H1 (cell line): ENCODE data around the gene LRRTM3. TPM values are rescaled to one million over a fixed set of nuclear protein-coding genes. Genes with fewer than 3 reads are reported as not detected.

ENCODE experiments used
- CTCF ChIA-PET: fragments of 300-600 bp; sonication (Branson Sonifier 250); formaldehyde crosslinking; loops from one replicate; lab custom pipeline; 2021; ENCODE audit not compliant: partially characterized antibody; lab: Charles Lee
- POLR2A ChIA-PET: fragments of 300-600 bp; sonication (Branson Sonifier 250); formaldehyde crosslinking; loops from one replicate; lab custom pipeline; 2021; ENCODE audit warnings: inconsistent platforms; ENCODE audit not compliant: partially characterized antibody; lab: Charles Lee
- DNase-seq, 2 experiments: peaks; one replicate each; pipeline versions ENCODE4 v3.0.0 to v3.0.0-alpha.2; 2010 to 2022; ENCODE audit warnings: low spot score in 2 of 2, low read depth in 1 of 2, mixed read lengths in 1 of 2
- FAIRE-seq: peaks from 2 replicates; lab custom pipeline; 2011; peaks lifted over from hg19 to GRCh38; lab: Jason Lieb, UNC
- H2AFZ ChIP-seq: 2 replicates; pipeline ENCODE4 v1.8.1; 2012; ENCODE audit warnings: low read length, inconsistent platforms
- H2AK5ac ChIP-seq: 2 replicates; pipeline ENCODE4 v1.6.1; 2013; ENCODE audit warnings: low read depth, low read length
- H2BK120ac ChIP-seq: replicated peaks from 2 replicates; pipeline ENCODE3; 2013; ENCODE audit warnings: low read depth, low read length, inconsistent platforms
- H2BK12ac ChIP-seq: 2 replicates; pipeline ENCODE4 v1.6.1; 2013; ENCODE audit warnings: low read depth, low read length
- H2BK15ac ChIP-seq: 2 replicates; pipeline ENCODE4 v1.6.1; 2013; ENCODE audit warnings: low read length
- H2BK20ac ChIP-seq: 2 replicates; pipeline ENCODE4 v1.6.1; 2013; ENCODE audit warnings: low read length
- H2BK5ac ChIP-seq: 2 replicates; pipeline ENCODE4 v1.6.1; 2013; ENCODE audit warnings: low read depth, low read length
- H3K14ac ChIP-seq: 2 replicates; pipeline ENCODE4 v1.6.1; 2013; ENCODE audit warnings: inconsistent platforms; ENCODE audit not compliant: insufficient read length
- H3K18ac ChIP-seq: 2 replicates; pipeline ENCODE4 v1.6.1; 2013; ENCODE audit warnings: low read length; ENCODE audit errors: extremely low read depth
- H3K23ac ChIP-seq: 2 replicates; pipeline ENCODE4 v1.6.1; 2013; ENCODE audit warnings: inconsistent platforms; ENCODE audit not compliant: insufficient read length
- H3K23me2 ChIP-seq: 2 replicates; pipeline ENCODE4 v1.6.1; 2013; ENCODE audit warnings: low read depth, low read length
- H3K27ac ChIP-seq: 2 replicates; pipeline ENCODE4 v1.6.1; 2011; ENCODE audit warnings: low read depth, low read length, inconsistent platforms
- H3K27me3 ChIP-seq, 4 experiments: replicated peaks in 1 of 4; 1 replicate in 1 of 4; 2 replicates in 3 of 4; pipeline versions ENCODE4 v1.6.1 to v1.8.1; 2011 to 2013; ENCODE audit warnings: low read length in 3 of 4, mild to moderate bottlenecking in 3 of 4, inconsistent platforms in 2 of 4, mixed read lengths in 2 of 4, moderate library complexity in 1 of 4; ENCODE audit not compliant: control insufficient read depth in 3 of 4, insufficient read depth in 3 of 4; ENCODE audit errors: extremely low read depth in 1 of 4
- H3K36me3 ChIP-seq, 4 experiments: 2 replicates each; pipeline versions ENCODE4 v1.6.1 to v1.8.1; 2011 to 2013; ENCODE audit warnings: mild to moderate bottlenecking in 4 of 4, low read length in 3 of 4, moderate library complexity in 2 of 4, control low read depth in 1 of 4, inconsistent platforms in 1 of 4; ENCODE audit not compliant: insufficient read depth in 4 of 4, control insufficient read depth in 2 of 4
- H3K4ac ChIP-seq: replicated peaks from 2 replicates; pipeline ENCODE3; 2013; ENCODE audit warnings: low read length, low read depth, mixed read lengths, inconsistent platforms; ENCODE audit not compliant: insufficient read length
- H3K4me1 ChIP-seq, 4 experiments: replicated peaks in 1 of 4; 1 replicate in 1 of 4; 2 replicates in 3 of 4; pipeline versions ENCODE4 v1.6.1 to v1.8.1; 2011 to 2013; ENCODE audit warnings: low read length in 3 of 4, inconsistent platforms in 2 of 4, mixed read lengths in 1 of 4; ENCODE audit not compliant: insufficient read depth in 4 of 4, control insufficient read depth in 3 of 4
- H3K4me2 ChIP-seq, 2 experiments: 2 replicates each; pipeline versions ENCODE4 v1.6.1 to v1.8.1; 2011 to 2013; ENCODE audit warnings: low read depth in 2 of 2, low read length in 2 of 2, control low read depth in 1 of 2, inconsistent platforms in 1 of 2, mild to moderate bottlenecking in 1 of 2; ENCODE audit not compliant: insufficient read depth in 1 of 2
- H3K4me3 ChIP-seq, 4 experiments: fragments of 200-600, 300-600 bp in 1 of 4; sonication (generic), shearing (Covaris generic), sonication (Bioruptor Twin) in 1 of 4; 2 replicates each; pipeline versions ENCODE4 v1.5.1 to v1.8.1; 2011 to 2016; ENCODE audit warnings: low read length in 4 of 4, low read depth in 3 of 4, control low read depth in 2 of 4, inconsistent platforms in 2 of 4, mild to moderate bottlenecking in 2 of 4, mixed read lengths in 1 of 4, moderate library complexity in 1 of 4; ENCODE audit not compliant: insufficient read depth in 2 of 4; ENCODE audit errors: extremely low read depth in 1 of 4
- H3K56ac ChIP-seq: replicated peaks from 2 replicates; pipeline ENCODE3; 2013; ENCODE audit warnings: low read depth, mild to moderate bottlenecking, mixed read lengths, low read length, inconsistent platforms; ENCODE audit not compliant: insufficient read length
- H3K79me1 ChIP-seq: 2 replicates; pipeline ENCODE4 v1.6.1; 2013; ENCODE audit warnings: low read depth, low read length, control low read depth
- H3K79me2 ChIP-seq, 2 experiments: 2 replicates each; pipeline versions ENCODE4 v1.6.1 to v1.8.1; 2012 to 2013; ENCODE audit warnings: low read length in 2 of 2, mild to moderate bottlenecking in 2 of 2, inconsistent platforms in 1 of 2; ENCODE audit not compliant: insufficient read depth in 2 of 2, control insufficient read depth in 1 of 2
- H3K9ac ChIP-seq, 4 experiments: replicated peaks in 1 of 4; 1 replicate in 1 of 4; 2 replicates in 3 of 4; pipeline versions ENCODE4 v1.6.1 to v1.8.1; 2011 to 2013; ENCODE audit warnings: low read depth in 3 of 4, low read length in 3 of 4, control low read depth in 2 of 4, mild to moderate bottlenecking in 2 of 4, moderate library complexity in 2 of 4, inconsistent platforms in 1 of 4; ENCODE audit errors: extremely low read depth in 1 of 4
- H3K9me3 ChIP-seq, 2 experiments: 2 replicates each; pipeline versions ENCODE4 v1.6.1 to v1.8.1; 2012 to 2013; ENCODE audit warnings: mild to moderate bottlenecking in 2 of 2, moderate library complexity in 2 of 2, control low read depth in 1 of 2, inconsistent platforms in 1 of 2, low read depth in 1 of 2, low read length in 1 of 2, mixed read lengths in 1 of 2; ENCODE audit not compliant: insufficient read depth in 2 of 2
- H4K20me1 ChIP-seq, 2 experiments: replicated peaks in 1 of 2; 2 replicates each; pipeline versions ENCODE3 to v1.8.1; 2011 to 2013; ENCODE audit warnings: inconsistent platforms in 2 of 2, low read length in 2 of 2, mild to moderate bottlenecking in 1 of 2; ENCODE audit not compliant: insufficient read depth in 2 of 2, control insufficient read depth in 1 of 2
- H4K5ac ChIP-seq: 2 replicates; pipeline ENCODE4 v1.6.1; 2013; ENCODE audit warnings: low read length, low read depth, mixed read lengths, inconsistent platforms; ENCODE audit not compliant: insufficient read length
- H4K8ac ChIP-seq: 2 replicates; pipeline ENCODE4 v1.8.0; 2013; ENCODE audit warnings: mild to moderate bottlenecking, moderate library complexity, low read length, inconsistent platforms; ENCODE audit not compliant: insufficient read depth; ENCODE audit errors: extremely low read depth
- H4K91ac ChIP-seq: replicated peaks from 2 replicates; pipeline ENCODE3; 2013; ENCODE audit warnings: low read length, mixed read lengths, inconsistent platforms; ENCODE audit not compliant: insufficient read length
- BCL11A ChIP-seq, 2 experiments: IDR thresholded peaks; one replicate each; pipeline ENCODE4 v1.6.1; 2011; ENCODE audit warnings: low read depth in 2 of 2, low read length in 2 of 2, mild to moderate bottlenecking in 2 of 2
- CBX5 ChIP-seq: fragments of 300-800, 300-1000 bp; sonication (generic); IDR thresholded peaks from 2 replicates; pipeline ENCODE4 v1.7.1; 2016; ENCODE audit warnings: antibody characterized with exemption, low read length, low read depth
- CTBP2 ChIP-seq: IDR thresholded peaks from 2 replicates; pipeline ENCODE4 v1.7.0; 2011; ENCODE audit warnings: borderline replicate concordance, mild to moderate bottlenecking, moderate library complexity, mixed read lengths, low read length; ENCODE audit not compliant: insufficient read depth, insufficient read length
- EGR1 ChIP-seq: IDR thresholded peaks from 2 replicates; pipeline ENCODE4 v1.6.1; 2011; ENCODE audit warnings: low read depth, low read length, borderline replicate concordance
- PHF8 ChIP-seq: fragments of 200-600 bp; sonication (generic); conservative IDR thresholded peaks from 2 replicates; pipeline ENCODE4 v1.7.1; 2012; ENCODE audit warnings: low read depth, mild to moderate bottlenecking, inconsistent platforms, low read length, moderate library complexity
- RAD21 ChIP-seq, 2 experiments: IDR thresholded peaks in 1 of 2; conservative IDR thresholded peaks in 1 of 2; 2 replicates each; pipeline ENCODE4 v1.6.1; 2011; ENCODE audit warnings: low read depth in 2 of 2, low read length in 2 of 2, improper control_type of control experiment in 1 of 2, inconsistent platforms in 1 of 2, mild to moderate bottlenecking in 1 of 2, moderate library complexity in 1 of 2
- SAP30 ChIP-seq: fragments of 300-600 bp; sonication (generic); IDR thresholded peaks from 2 replicates; pipeline ENCODE4 v1.7.1; 2012; ENCODE audit warnings: low read length, moderate library complexity, mild to moderate bottlenecking, inconsistent platforms; ENCODE audit not compliant: insufficient read depth, insufficient replicate concordance
- SP1 ChIP-seq: IDR thresholded peaks from 2 replicates; pipeline ENCODE4 v1.6.1; 2011; ENCODE audit warnings: low read depth, low read length
- SP4 ChIP-seq: IDR thresholded peaks from 2 replicates; pipeline ENCODE4 v1.6.1; 2012; ENCODE audit warnings: low read length, inconsistent platforms
- SUZ12 ChIP-seq: fragments of 200-600 bp; sonication (generic); IDR thresholded peaks from 2 replicates; pipeline ENCODE4 v1.6.1; 2012; ENCODE audit warnings: mild to moderate bottlenecking, inconsistent platforms, low read length, moderate library complexity, mixed read lengths
- TAF1 ChIP-seq: IDR thresholded peaks from 2 replicates; pipeline ENCODE4 v1.6.1; 2011; ENCODE audit warnings: mild to moderate bottlenecking, low read depth, low read length
- WGBS, 2 experiments: shearing (Covaris generic) in 1 of 2; methylation state at CpG; one replicate each; pipeline versions ENCODE4 v1.1.6 to v1.1.7; 2013 to 2015; ENCODE audit warnings: low lambda C conversion rate in 2 of 2, mixed read lengths in 2 of 2, inconsistent platforms in 1 of 2, low coverage in 1 of 2, missing lambda C conversion rate in 1 of 2; ENCODE audit not compliant: insufficient replicate concordance in 2 of 2, insufficient coverage in 1 of 2, insufficient read length in 1 of 2; ENCODE audit errors: extremely low coverage in 1 of 2, missing lambda C conversion rate in 1 of 2; 5-methylcytosine and 5-hydroxymethylcytosine counted together
- polyA plus RNA-seq, 7 experiments: library from polyadenylated mRNA; depleted of rRNA in 3 of 7; stranded (reverse) in 5 of 7; unstranded in 2 of 7; fragments of >200 nt in 5 of 7; fragments of 200-250 nt in 2 of 7; gene quantifications; 1 replicate in 5 of 7; 2 replicates in 1 of 7; 4 replicates in 1 of 7; pipeline versions ENCODE4 v1.2.1 to v1.2.3, GENCODE V29; 2011 to 2013; ENCODE audit warnings: missing spikeins in 2 of 7, mixed read lengths in 2 of 7
- total RNA-seq: library from RNA; stranded (reverse); fragmentation: NEBNext Ultra II Directional; extraction: Animal tissue kit (Norgen Biotek cat#: 25700); gene quantifications from 2 replicates; pipeline ENCODE4 v1.2.1, GENCODE V29; 2021
- TF ChIP-seq, protein P1 (sequence below): IDR thresholded peaks from 2 replicates; pipeline ENCODE4 v1.6.1; 2011; ENCODE audit warnings: low read depth, mild to moderate bottlenecking, low read length; ENCODE audit not compliant: insufficient read depth
- TF ChIP-seq, protein P2 (sequence below): IDR thresholded peaks from 2 replicates; pipeline ENCODE4 v1.6.1; 2012; ENCODE audit warnings: inconsistent platforms

LRRTM3 gene
- total and polyA plus RNA-seq, 2 of the 8 experiments (the other 6 are each of a cell fraction or from before 2014, with no cell fraction given): 0.33 to 0.48 TPM

DNA sequence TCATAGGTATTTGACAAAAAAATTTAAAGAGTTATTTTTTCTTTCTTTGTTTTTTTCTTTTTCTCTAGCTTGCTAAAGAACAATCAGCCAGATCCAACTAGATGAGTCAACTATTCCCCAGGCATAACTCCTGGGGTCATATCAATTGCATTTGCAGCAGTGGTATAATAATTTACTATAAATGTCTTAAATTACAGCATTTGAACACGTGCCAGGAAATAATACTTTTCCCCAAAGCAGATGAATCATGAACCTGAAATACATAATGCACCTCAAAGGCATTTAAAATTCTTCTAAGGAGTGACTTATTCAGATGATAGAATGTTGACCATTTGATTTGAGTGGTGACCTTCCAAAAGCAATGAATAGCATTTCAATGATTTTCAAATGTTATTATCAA lies 190.1 kb downstream of the LRRTM3 start:
- DNase-seq: no peak
- no peak overlapping the region for H3K4ac ChIP-seq
- no peaks in the 10 kb centered on the region for H3K9me3 ChIP-seq
- H2BK20ac ChIP-seq: no peak overlapping the region
- H2BK15ac ChIP-seq: no peak overlapping the region
- no peaks in the 10 kb centered on the region for H3K79me2 ChIP-seq
- no peak overlapping the region for H4K5ac ChIP-seq
- 80% methylated on average over 1 of the region's 1 CpG; no CpG with 5 or more reads in 1 of the 2 experiments for WGBS, 2 experiments
- no peak overlapping the region for H4K8ac ChIP-seq
- no peak overlapping the region for H3K9ac ChIP-seq
- no peak overlapping the region for H3K18ac ChIP-seq
- no peak overlapping the region for H4K91ac ChIP-seq
- H2BK120ac ChIP-seq: no peak overlapping the region
- no peaks in the 10 kb centered on the region for H3K4me1 ChIP-seq
- H3K14ac ChIP-seq: no peak overlapping the region
- H3K4me2 ChIP-seq: no peak overlapping the region
- H2AFZ ChIP-seq: no peak overlapping the region
- no peak overlapping the region for H3K27ac ChIP-seq
- POLR2A ChIA-PET: no interaction called here
- H2AK5ac ChIP-seq: no peak overlapping the region
- H3K23me2 ChIP-seq: no peaks in the 10 kb centered on the region
- no peaks in the 10 kb centered on the region for H3K27me3 ChIP-seq
- no peaks in the 10 kb centered on the region for H3K79me1 ChIP-seq
- H3K56ac ChIP-seq: no peak overlapping the region
- TF ChIP-seq CBX5 (no peak), CTBP2 (no peak), BCL11A (IDR thresholded peaks at IDR 0.05; ENCODE audit: low read depth in 2 of 2, low read length in 2 of 2) (no peak), SAP30 (no peak), EGR1 (no peak), TAF1 (no peak), SP4 (no peak), PHF8 (no peak), RAD21 (IDR thresholded peaks at IDR 0.05 in 1 of 2, conservative IDR thresholded peaks at IDR 0.05 in 1 of 2; ENCODE audit: low read depth in 2 of 2, low read length in 2 of 2) (no peak), SUZ12 (no peak), SP1 (no peak)
- TF ChIP-seq, protein P1, sequence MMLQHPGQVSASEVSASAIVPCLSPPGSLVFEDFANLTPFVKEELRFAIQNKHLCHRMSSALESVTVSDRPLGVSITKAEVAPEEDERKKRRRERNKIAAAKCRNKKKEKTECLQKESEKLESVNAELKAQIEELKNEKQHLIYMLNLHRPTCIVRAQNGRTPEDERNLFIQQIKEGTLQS: no peak
- TF ChIP-seq, protein P2, sequence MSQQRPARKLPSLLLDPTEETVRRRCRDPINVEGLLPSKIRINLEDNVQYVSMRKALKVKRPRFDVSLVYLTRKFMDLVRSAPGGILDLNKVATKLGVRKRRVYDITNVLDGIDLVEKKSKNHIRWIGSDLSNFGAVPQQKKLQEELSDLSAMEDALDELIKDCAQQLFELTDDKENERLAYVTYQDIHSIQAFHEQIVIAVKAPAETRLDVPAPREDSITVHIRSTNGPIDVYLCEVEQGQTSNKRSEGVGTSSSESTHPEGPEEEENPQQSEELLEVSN: no peak
- H3K36me3 ChIP-seq: no peaks in the 10 kb centered on the region
- no peaks in the 10 kb centered on the region for H4K20me1 ChIP-seq
- H2BK12ac ChIP-seq: no peak overlapping the region
- H3K4me3 ChIP-seq: no peak overlapping the region
- no peak overlapping the region for H2BK5ac ChIP-seq
- FAIRE-seq: no peak
- CTCF ChIA-PET: no interaction called here
- no peak overlapping the region for H3K23ac ChIP-seq
